ENCODE data around the gene CCDC59.

- no peak for TF ChIP-seq CTCF (IDR thresholded peaks at IDR 0.05 in 4 of 5, conservative IDR thresholded peaks at IDR 0.05 in 1 of 5)
- TF ChIP-seq POLR2A (IDR thresholded peaks at IDR 0.05): no peak
These were observed 6.8 kb downstream of the CCDC59 start for GRCh38 chr12:82351390-82351789.
